ENCODE results near the gene PEX7. TPM values are rescaled to one million over a fixed set of nuclear protein-coding genes. Genes with fewer than 3 reads are reported as not detected.

PEX7 gene
- polyA plus RNA-seq, 3 donors: 3.0 to 6.1 (median 3.9) TPM

DNA sequence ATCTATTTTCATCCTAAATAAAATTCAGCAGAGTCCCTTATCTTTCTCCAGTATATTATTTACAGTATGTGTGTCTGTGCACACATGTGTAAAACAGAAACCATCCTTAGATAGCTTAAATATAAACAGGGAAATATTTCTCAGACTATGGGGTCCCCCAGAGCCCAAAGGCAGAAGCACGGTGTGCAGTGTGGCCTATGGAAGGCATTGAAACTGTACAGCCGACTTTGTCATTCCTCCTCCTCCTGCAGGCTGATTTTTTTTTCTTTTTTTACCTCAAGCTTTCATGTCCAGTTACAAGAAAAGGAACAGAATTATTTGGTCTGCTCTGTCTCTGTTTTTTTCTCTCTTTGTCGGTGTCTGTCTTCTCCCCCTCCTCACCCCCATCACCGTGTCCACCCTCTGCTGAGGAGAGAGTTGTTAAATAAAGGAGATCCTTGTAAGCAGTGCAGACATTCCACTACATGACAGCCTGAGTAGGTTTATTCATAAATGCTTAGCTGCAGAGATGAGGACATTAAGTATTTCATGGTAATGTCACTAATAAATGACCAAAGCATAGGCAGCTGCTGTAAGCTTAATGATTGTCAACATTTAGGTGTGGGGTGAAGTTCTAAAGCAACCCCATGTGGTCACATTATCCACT, 67.9 kb downstream of the PEX7 start:
- TF ChIP-seq, protein P1, sequence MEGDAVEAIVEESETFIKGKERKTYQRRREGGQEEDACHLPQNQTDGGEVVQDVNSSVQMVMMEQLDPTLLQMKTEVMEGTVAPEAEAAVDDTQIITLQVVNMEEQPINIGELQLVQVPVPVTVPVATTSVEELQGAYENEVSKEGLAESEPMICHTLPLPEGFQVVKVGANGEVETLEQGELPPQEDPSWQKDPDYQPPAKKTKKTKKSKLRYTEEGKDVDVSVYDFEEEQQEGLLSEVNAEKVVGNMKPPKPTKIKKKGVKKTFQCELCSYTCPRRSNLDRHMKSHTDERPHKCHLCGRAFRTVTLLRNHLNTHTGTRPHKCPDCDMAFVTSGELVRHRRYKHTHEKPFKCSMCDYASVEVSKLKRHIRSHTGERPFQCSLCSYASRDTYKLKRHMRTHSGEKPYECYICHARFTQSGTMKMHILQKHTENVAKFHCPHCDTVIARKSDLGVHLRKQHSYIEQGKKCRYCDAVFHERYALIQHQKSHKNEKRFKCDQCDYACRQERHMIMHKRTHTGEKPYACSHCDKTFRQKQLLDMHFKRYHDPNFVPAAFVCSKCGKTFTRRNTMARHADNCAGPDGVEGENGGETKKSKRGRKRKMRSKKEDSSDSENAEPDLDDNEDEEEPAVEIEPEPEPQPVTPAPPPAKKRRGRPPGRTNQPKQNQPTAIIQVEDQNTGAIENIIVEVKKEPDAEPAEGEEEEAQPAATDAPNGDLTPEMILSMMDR (IDR thresholded peaks at IDR 0.05): no peak
- no peak overlapping the region for H3K4me3 ChIP-seq (replicated peaks in 1 of 3; ENCODE audit: low read depth in 2 of 3, low read length in 3 of 3)
- no peaks in the 10 kb centered on the region for H3K79me2 ChIP-seq (ENCODE audit: insufficient read depth, low read length)
- Mint-ChIP-seq H3K36me3 (peaks cover 0 to 14% of the 10 kb centered on the region in 2 donors), H3K4me3 (no peak overlapping the region), H3K4me1 (peaks cover 8% of the 10 kb centered on the region), H3K27me3 (ENCODE audit: low read depth in 3 of 3) (peaks cover 0 to 4% (median 4%) of the 10 kb centered on the region in 3 donors), H3K9me3 (peaks cover 0 to 2% (median 0%) of the 10 kb centered on the region in 7 donors), H3K27ac (peak overlapping the region in 1 of 7 donors; percentile 36)
- WGBS (ENCODE audit: insufficient coverage): no CpG with 5 or more reads among the region's 4 CpGs
- H3K36me3 ChIP-seq (replicated peaks in 1 of 2; ENCODE audit: control insufficient read depth in 1 of 2, insufficient read depth in 2 of 2, low read length in 2 of 2): no peaks in the 10 kb centered on the region
- no peak overlapping the region for H3K27ac ChIP-seq (ENCODE audit: low read depth in 1 of 2, low read length in 2 of 2)
- no peak for DNase-seq
- H4K20me1 ChIP-seq (ENCODE audit: insufficient read depth, low read length): no peaks in the 10 kb centered on the region
- H3K9ac ChIP-seq (ENCODE audit: insufficient read depth, low read length, poor library complexity, severe bottlenecking): no peak overlapping the region
- H3K4me1 ChIP-seq (ENCODE audit: control insufficient read depth in 1 of 2, insufficient read depth in 2 of 2, low read length in 2 of 2): peaks cover 3 to 7% of the 10 kb centered on the region in 2 donors
- no peaks in the 10 kb centered on the region for H3K9me3 ChIP-seq (replicated peaks in 1 of 2; ENCODE audit: control insufficient read depth in 1 of 2, insufficient read depth in 1 of 2, low read length in 2 of 2)
- intact Hi-C loops (cut with micrococcal nuclease): no loop called here
- no peak overlapping the region for H3K4me2 ChIP-seq (replicated peaks; ENCODE audit: extremely low read depth, low read length, poor library complexity, severe bottlenecking)
- H2AFZ ChIP-seq (ENCODE audit: insufficient read depth, low read depth, low read length, poor library complexity, severe bottlenecking): no peak overlapping the region
- no peaks in the 10 kb centered on the region for H3K27me3 ChIP-seq (ENCODE audit: control insufficient read depth in 2 of 2, insufficient read depth in 2 of 2, low read length in 2 of 2)

DNA sequence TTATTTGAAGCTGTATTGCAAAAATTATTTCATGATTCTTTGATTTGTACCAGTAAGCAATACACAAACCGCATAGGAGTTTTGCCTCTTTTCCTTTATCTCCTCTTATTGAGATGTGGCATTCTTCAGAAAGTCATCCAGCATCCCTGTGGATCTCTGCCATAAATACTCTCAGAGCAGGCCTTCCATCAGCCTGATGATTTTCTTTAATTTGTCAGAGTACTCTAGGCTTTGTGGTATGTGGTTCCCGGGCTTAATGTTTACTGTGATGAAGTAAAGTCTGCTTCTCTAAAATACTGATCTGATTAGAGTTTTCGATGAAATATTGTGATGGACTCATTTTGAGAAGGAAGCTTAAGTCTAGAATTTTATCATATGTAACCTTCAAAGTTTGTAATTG, 68.6 kb downstream of the PEX7 start:
- no peak for DNase-seq
- no peaks in the 10 kb centered on the region for H4K20me1 ChIP-seq (ENCODE audit: insufficient read depth, low read length)
- no peak overlapping the region for H3K27ac ChIP-seq (ENCODE audit: low read depth in 1 of 2, low read length in 2 of 2)
- WGBS (ENCODE audit: insufficient coverage): 100% methylated on average over 1 of the region's 3 CpGs
- TF ChIP-seq, protein P1 (IDR thresholded peaks at IDR 0.05): no peak
- peaks cover 3 to 7% of the 10 kb centered on the region in 2 donors for H3K4me1 ChIP-seq (ENCODE audit: control insufficient read depth in 1 of 2, insufficient read depth in 2 of 2, low read length in 2 of 2)
- intact Hi-C loops (cut with micrococcal nuclease): no loop called here
- H3K27me3 ChIP-seq (ENCODE audit: control insufficient read depth in 2 of 2, insufficient read depth in 2 of 2, low read length in 2 of 2): no peaks in the 10 kb centered on the region
- Mint-ChIP-seq H3K9me3 (peaks cover 0 to 2% (median 0%) of the 10 kb centered on the region in 7 donors), H3K4me3 (no peak overlapping the region), H3K36me3 (peaks cover 0 to 14% of the 10 kb centered on the region in 2 donors), H3K27ac (peak overlapping the region in 1 of 7 donors; percentile 40), H3K4me1 (peaks cover 8% of the 10 kb centered on the region), H3K27me3 (ENCODE audit: low read depth in 3 of 3) (peaks cover 0 to 4% (median 4%) of the 10 kb centered on the region in 3 donors)
- no peak overlapping the region for H3K9ac ChIP-seq (ENCODE audit: insufficient read depth, low read length, poor library complexity, severe bottlenecking)
- no peaks in the 10 kb centered on the region for H3K79me2 ChIP-seq (ENCODE audit: insufficient read depth, low read length)
- H3K4me3 ChIP-seq (replicated peaks in 1 of 3; ENCODE audit: low read depth in 2 of 3, low read length in 3 of 3): no peak overlapping the region
- no peaks in the 10 kb centered on the region for H3K9me3 ChIP-seq (replicated peaks in 1 of 2; ENCODE audit: control insufficient read depth in 1 of 2, insufficient read depth in 1 of 2, low read length in 2 of 2)
- no peak overlapping the region for H3K4me2 ChIP-seq (replicated peaks; ENCODE audit: extremely low read depth, low read length, poor library complexity, severe bottlenecking)
- H2AFZ ChIP-seq (ENCODE audit: insufficient read depth, low read depth, low read length, poor library complexity, severe bottlenecking): no peak overlapping the region
- H3K36me3 ChIP-seq (replicated peaks in 1 of 2; ENCODE audit: control insufficient read depth in 1 of 2, insufficient read depth in 2 of 2, low read length in 2 of 2): no peaks in the 10 kb centered on the region
